SH-SY5Y (cell line): ENCODE results near the gene MCRIP2.

Experiments
- GATA2 ChIP-seq: IDR thresholded peaks from 2 replicates; pipeline ENCODE4 v1.6.1; 2011; ENCODE audit warnings: mild to moderate bottlenecking, low read depth, low read length
- GATA3 ChIP-seq: IDR thresholded peaks from 2 replicates; pipeline ENCODE4 v1.6.1; 2011; ENCODE audit warnings: low read depth, mild to moderate bottlenecking, low read length, moderate library complexity

MCRIP2 gene

GRCh38 chr16:680967-681745 is 39.5 kb downstream of the MCRIP2 start:
- TF ChIP-seq GATA2, result no peak
- no peak for TF ChIP-seq GATA3

GRCh38 chr16:681746-682427 is 40.3 kb downstream of the MCRIP2 start:
- TF ChIP-seq GATA2 (no peak), GATA3 (no peak)

- no peak for TF ChIP-seq GATA3
- TF ChIP-seq GATA2, result no peak
Observed at GRCh38 chr16:682493-683395, 41.1 kb downstream of the MCRIP2 start.

GRCh38 chr16:683396-684070 is 41.9 kb downstream of the MCRIP2 start:
- TF ChIP-seq GATA2 (no peak), GATA3 (no peak)

DNA sequence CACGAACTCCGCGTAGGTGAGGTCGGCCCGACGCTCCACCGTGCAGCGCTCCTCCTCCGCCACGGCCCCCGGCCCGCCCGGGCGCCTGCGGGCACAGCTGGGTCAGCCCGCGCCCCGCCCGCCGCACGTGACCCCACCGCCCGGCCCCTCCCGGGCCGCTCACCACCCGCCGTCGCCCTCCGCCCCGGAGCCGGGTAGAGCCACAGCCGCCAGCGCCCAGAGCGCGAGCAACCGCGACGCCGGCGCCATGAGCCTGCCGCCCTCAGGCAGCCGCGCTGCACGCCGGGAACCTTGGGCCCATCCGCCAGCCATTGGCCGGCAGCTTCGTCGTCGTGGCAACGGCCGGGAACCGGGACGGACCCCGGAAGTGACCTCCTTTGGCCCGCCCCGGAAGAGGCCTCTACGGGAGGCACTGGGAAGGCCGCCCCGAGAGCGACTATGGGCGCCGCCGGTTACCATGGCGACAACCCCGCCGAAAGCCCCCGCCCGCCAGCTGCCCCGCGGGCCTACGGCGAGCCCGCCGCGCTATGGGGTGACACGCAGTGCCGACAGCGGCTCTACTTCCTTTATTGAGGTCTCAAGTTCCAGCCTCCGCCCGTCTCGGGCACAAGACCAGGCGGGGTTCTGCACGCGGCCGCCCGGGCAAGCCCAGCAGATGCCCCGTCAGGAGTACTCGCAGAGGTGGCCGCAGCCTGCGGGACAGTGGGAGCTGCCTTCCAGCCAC is 42.6 kb downstream of the MCRIP2 start, which contains the start of gene JMJD8:
JMJD8 (minus strand) TSS at position 264 of the 724 bp plus-strand sequence; CDS start at position 249, 15 bp downstream.
- TF ChIP-seq GATA2, result no peak
- TF ChIP-seq GATA3, result no peak

DNA sequence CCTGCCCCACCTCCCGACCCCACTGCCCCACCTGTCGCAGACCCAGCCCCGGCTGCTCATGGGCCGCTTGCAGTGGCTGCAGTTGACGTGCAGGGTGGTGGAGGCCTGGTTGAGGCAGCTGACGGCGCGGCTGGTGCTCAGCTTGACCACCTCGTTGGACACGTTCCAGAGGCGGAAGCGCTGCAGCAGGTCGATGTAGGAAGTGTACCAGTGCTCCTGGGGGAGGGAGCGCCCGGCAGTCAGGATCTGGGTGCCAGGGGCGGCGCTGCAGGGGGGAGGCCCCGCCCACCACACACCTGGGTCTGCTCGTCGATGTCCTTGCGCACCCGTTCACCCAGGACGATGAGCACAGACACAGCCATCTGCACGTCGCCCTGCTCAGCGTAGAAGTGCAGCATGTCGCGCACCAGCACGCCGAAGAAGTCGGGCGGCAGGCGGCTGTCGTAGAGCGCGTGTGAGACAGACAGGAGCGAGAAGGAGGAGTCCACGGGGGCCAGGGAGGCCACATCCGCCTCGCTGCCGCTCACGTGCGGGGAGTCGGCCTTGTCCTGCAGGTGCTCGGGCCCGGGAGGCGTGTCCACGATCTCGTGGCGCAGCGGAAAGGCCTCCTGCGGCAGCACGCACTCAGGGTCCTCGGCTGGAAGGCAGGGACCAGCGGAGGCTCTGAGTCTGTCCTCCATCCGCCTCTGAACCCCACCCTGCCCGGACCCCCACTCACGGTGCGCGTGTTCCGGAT is 43.5 kb downstream of the MCRIP2 start:
- TF ChIP-seq GATA3 (no peak), GATA2 (no peak)

DNA sequence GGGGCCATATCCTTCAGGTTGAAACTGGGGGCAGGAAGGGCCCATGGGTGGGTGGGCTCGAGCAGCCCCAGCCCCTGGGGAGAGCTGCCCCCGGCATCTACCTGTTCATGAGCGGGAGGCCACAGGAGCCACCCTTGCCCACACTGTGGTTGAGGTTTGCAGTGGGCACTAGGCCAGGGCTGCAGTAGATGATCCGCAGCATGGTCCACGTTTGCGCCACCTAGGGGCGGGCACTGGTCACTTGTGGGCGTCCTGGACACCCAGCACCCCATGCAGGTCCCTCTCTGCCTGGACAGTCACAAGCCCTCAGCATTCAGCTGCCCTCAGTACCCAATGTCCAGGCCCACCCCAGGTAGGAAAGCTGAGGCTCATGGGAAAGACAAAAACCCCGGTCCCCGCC is 44.3 kb downstream of the MCRIP2 start:
- TF ChIP-seq GATA2 (no peak), GATA3 (no peak)

GRCh38 chr16:686459-687260 is 45.0 kb downstream of the MCRIP2 start:
- TF ChIP-seq GATA2 (no peak), GATA3 (no peak)

DNA sequence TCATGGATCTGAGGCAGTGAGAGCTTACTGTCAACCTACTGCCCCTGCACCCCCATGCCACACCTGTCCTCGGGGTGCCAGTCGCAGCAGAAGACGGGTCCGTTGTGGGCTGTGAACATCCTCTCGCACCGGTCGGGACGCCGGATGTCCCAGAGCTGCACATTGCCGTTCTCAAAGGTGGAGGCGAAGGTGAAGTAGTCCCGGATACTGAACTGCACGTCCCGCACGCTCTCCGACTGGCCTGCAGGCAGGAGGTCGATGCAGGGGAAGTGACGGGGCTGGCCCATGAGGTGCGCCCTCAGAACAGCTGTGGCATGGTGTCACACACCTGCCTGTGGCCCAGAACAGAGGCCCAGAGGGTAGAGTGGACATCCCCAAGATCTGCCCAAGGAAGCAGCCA is 45.9 kb downstream of the MCRIP2 start:
- TF ChIP-seq GATA2, result no peak
- no peak for TF ChIP-seq GATA3

DNA sequence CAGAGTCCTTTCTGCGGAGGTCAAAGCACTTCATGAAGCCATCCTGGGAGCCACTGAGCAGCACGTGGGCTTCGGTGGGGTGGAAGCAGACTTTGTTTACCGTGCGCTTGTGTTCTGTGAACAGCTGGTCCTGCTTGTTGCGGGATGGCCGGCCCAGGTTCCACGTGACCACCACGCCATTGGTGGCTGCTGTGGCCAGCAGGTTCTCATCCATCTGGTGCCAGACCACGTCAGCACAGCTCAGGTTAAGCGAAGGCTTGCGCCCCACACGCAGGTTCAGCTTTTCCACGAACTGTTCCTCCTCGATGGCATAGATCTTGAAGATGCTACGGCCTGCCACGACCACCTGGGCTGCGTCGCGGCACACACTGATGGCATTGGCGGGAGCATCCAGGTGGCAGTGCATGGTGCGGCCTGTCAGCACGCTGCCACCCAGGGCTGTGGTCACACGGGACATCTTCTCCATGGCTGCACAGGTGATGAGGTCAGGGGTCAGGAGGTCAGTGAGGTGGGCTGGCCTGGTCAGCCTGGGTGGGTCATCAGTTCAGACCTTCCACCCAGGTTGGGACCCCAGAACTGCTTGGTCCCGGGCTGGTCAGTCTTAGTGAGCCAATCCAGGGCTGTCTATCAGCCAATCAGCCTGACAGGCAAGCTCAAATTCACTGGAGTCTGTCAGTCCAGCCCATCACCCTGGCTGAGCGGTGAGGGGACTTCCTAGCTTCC is 47.7 kb downstream of the MCRIP2 start:
- TF ChIP-seq GATA2 (no peak), GATA3 (no peak)
